ENCODE results near the gene LTBP1. TPM values are rescaled to one million over a fixed set of nuclear protein-coding genes. Genes with fewer than 3 reads are reported as not detected.

LTBP1 gene
- total and polyA plus RNA-seq, 10 of the 15 experiments (the other 5 are each of a cell fraction or from before 2014, with no cell fraction given), result 0.01 to 0.28 (median 0.12) TPM; not detected in 2

- TF ChIP-seq ZNF217 (IDR thresholded peaks at IDR 0.05) (no peak), RCOR1 (conservative IDR thresholded peaks at IDR 0.05; ENCODE audit: low read depth, low read length) (no peak), CHD4 (IDR thresholded peaks at IDR 0.05) (no peak), MTA2 (IDR thresholded peaks at IDR 0.05; ENCODE audit: low read depth) (no peak), BHLHE40 (IDR thresholded peaks at IDR 0.05; ENCODE audit: borderline replicate concordance in 1 of 2, low read depth in 2 of 2, low read length in 1 of 2) (no peak), ZBTB4 (CRISPR knock-in tag; IDR thresholded peaks at IDR 0.05) (no peak), ELK1 (IDR thresholded peaks at IDR 0.05; ENCODE audit: low read depth, low read length) (no peak)
Observed at GRCh38 chr2:33258387-33258786, 311.6 kb downstream of the LTBP1 start (continued).

GRCh38 chr2:33262097-33262496 is 315.3 kb downstream of the LTBP1 start:
- ATAC-seq, result no peak
- Histone ChIP-seq H3K36me3 (ENCODE audit: control insufficient read depth in 2 of 2, insufficient read depth in 2 of 2, low read length in 1 of 2) (no peaks in the 10 kb centered on the region), H3K4me1 (ENCODE audit: control insufficient read depth, insufficient read depth, low read length) (no peaks in the 10 kb centered on the region), H3K9me3 (replicated peaks; ENCODE audit: control insufficient read depth, insufficient read depth, low read length) (peaks cover 12% of the 10 kb centered on the region; the same call in 2 of the 3 replicates), H3K9ac (ENCODE audit: control insufficient read depth, insufficient read depth, low read length) (no peak overlapping the region), H3K4me3 (no peak overlapping the region), H3K27ac (ENCODE audit: control insufficient read depth, insufficient read depth) (no peak overlapping the region), H2AFZ (ENCODE audit: control insufficient read depth, low read depth, low read length) (no peak overlapping the region), H3K79me2 (ENCODE audit: control insufficient read depth, insufficient read depth, low read length) (no peaks in the 10 kb centered on the region), H3K27me3 (replicated peaks in 1 of 2; ENCODE audit: control insufficient read depth in 2 of 2, insufficient read depth in 2 of 2, low read length in 1 of 2) (no peaks in the 10 kb centered on the region; a peak in 2 of 4 replicates), H3K4me2 (ENCODE audit: control insufficient read depth, insufficient read depth) (no peak overlapping the region), H4K20me1 (ENCODE audit: control insufficient read depth, insufficient read depth) (no peaks in the 10 kb centered on the region)
- SMC1A ChIA-PET (ENCODE audit: uncharacterized antibody, unreplicated experiment), result no interaction called here
- in situ Hi-C loops (cut with MboI), result no loop called here
- FAIRE-seq, result no peak
- BruUV-seq (replicated peaks), result no TSS peak
- POLR2A ChIA-PET, result no interaction called here
- 24% methylated on average over 4 of the region's 4 CpGs for WGBS (ENCODE audit: insufficient coverage, insufficient replicate concordance, low lambda C conversion rate, missing lambda C conversion rate)
- DNase-seq (ENCODE audit: low read depth, low spot score), result no peak
- intact Hi-C loops (cut with micrococcal nuclease; ENCODE audit: unreplicated experiment), result no loop called here
- RAD21 ChIA-PET (ENCODE audit: unreplicated experiment), result no interaction called here
- CTCF ChIA-PET, result no interaction called here
- TF ChIP-seq POU2F2 (IDR thresholded peaks at IDR 0.05; ENCODE audit: borderline replicate concordance, low read depth, low read length) (no peak), YBX1 (IDR thresholded peaks at IDR 0.05) (no peak), PBX3 (IDR thresholded peaks at IDR 0.05; ENCODE audit: insufficient replicate concordance, low read depth, low read length) (no peak), MXI1 (IDR thresholded peaks at IDR 0.05; ENCODE audit: low read depth, low read length) (no peak), CHD2 (IDR thresholded peaks at IDR 0.05; ENCODE audit: borderline replicate concordance, low read depth, low read length) (no peak), RELA (IDR thresholded peaks at IDR 0.05; ENCODE audit: borderline replicate concordance, partially characterized antibody) (no peak), NR2C1 (IDR thresholded peaks at IDR 0.05) (no peak), CREM (IDR thresholded peaks at IDR 0.05; ENCODE audit: low read depth) (no peak), PKNOX1 (IDR thresholded peaks at IDR 0.05) (no peak), MYB (IDR thresholded peaks at IDR 0.05; ENCODE audit: borderline replicate concordance, low read depth, low read length) (no peak), RCOR1 (conservative IDR thresholded peaks at IDR 0.05; ENCODE audit: low read depth, low read length) (no peak), ZNF622 (IDR thresholded peaks at IDR 0.05) (no peak), CREB1 (IDR thresholded peaks at IDR 0.05; ENCODE audit: low read depth) (no peak)

Measured in GM12878 (cell line).